HepG2 (cell line): ENCODE results near the gene HLCS.

Experiments
- JUND ChIP-seq: sonication (generic); formaldehyde crosslinking; IDR thresholded peaks from 2 replicates; pipeline ENCODE4 v1.8.0; 2022; ENCODE audit warnings: mild to moderate bottlenecking, missing genetic modification reagents
- KDM5B ChIP-seq: sonication (generic); formaldehyde crosslinking; IDR thresholded peaks from 2 replicates; pipeline ENCODE4 v1.4.0; 2020; ENCODE audit warnings: missing genetic modification reagents, mild to moderate bottlenecking, borderline replicate concordance
- MXD1 ChIP-seq: sonication (generic); formaldehyde crosslinking; IDR thresholded peaks from 2 replicates; pipeline ENCODE4 v1.4.0; 2020; ENCODE audit warnings: mild to moderate bottlenecking, missing genetic modification reagents
- NCOR1 ChIP-seq: fragments of 200-600 bp; sonication (generic); IDR thresholded peaks from 2 replicates; pipeline ENCODE4 v1.7.0; 2017; ENCODE audit warnings: antibody characterized with exemption, low read length, borderline replicate concordance
- NFIC ChIP-seq: IDR thresholded peaks from 2 replicates; pipeline ENCODE4 v1.6.1; 2012; ENCODE audit warnings: mild to moderate bottlenecking, low read length, inconsistent platforms
- POLR2A ChIP-seq, 2 experiments: IDR thresholded peaks; 2 replicates each; pipeline ENCODE4 v1.6.1; 2011; ENCODE audit warnings: low read depth in 2 of 2, low read length in 2 of 2, mild to moderate bottlenecking in 1 of 2, moderate library complexity in 1 of 2; ENCODE audit not compliant: insufficient read depth in 1 of 2
- POLR2AphosphoS5 ChIP-seq: IDR thresholded peaks from 2 replicates; pipeline ENCODE4 v1.6.1; 2012; ENCODE audit warnings: low read depth, low read length

GRCh38 chr21:36945496-36946138, 20.9 kb downstream of the HLCS start:
- TF ChIP-seq MXD1 (no peak), POLR2A (IDR thresholded peaks at IDR 0.05; ENCODE audit: insufficient read depth in 1 of 2, low read depth in 2 of 2, low read length in 2 of 2) (no peak), KDM5B (CRISPR knock-in tag) (no peak), NCOR1 (no peak), NFIC (no peak), POLR2AphosphoS5 (no peak), JUND (CRISPR knock-in tag) (no peak)
